ENCODE measurements around the gene MSI2.

The MSI2 gene

GRCh38 chr17:57456622-57457021 lies 200.3 kb downstream of the MSI2 start:
- peaks cover 30% of the 10 kb centered on the region; the same call in 1 of the 2 replicates for H3K36me3 ChIP-seq (ENCODE audit: insufficient read depth, low read length)
- peaks cover 34% of the 10 kb centered on the region for H3F3A ChIP-seq (ENCODE audit: low read depth)
- no peaks in the 10 kb centered on the region for H3K9me3 ChIP-seq (ENCODE audit: insufficient read depth, low read depth, low read length)
- peaks cover 77% of the 10 kb centered on the region for H3K79me2 ChIP-seq (ENCODE audit: insufficient read depth, low read length)
- H3K9me2 ChIP-seq (replicated peaks; ENCODE audit: low read depth, low read length): no peaks in the 10 kb centered on the region
- peak overlapping the region; percentile 70 for H3K4me2 ChIP-seq (ENCODE audit: low read depth, low read length, poor library complexity, severe bottlenecking)
- no peaks in the 10 kb centered on the region for H4K20me1 ChIP-seq (ENCODE audit: insufficient read depth, low read length, poor library complexity, severe bottlenecking)
- H3K9ac ChIP-seq (ENCODE audit: low read depth, low read length, poor library complexity, severe bottlenecking): peak overlapping the region; percentile 92
- TF ChIP-seq, protein P1, sequence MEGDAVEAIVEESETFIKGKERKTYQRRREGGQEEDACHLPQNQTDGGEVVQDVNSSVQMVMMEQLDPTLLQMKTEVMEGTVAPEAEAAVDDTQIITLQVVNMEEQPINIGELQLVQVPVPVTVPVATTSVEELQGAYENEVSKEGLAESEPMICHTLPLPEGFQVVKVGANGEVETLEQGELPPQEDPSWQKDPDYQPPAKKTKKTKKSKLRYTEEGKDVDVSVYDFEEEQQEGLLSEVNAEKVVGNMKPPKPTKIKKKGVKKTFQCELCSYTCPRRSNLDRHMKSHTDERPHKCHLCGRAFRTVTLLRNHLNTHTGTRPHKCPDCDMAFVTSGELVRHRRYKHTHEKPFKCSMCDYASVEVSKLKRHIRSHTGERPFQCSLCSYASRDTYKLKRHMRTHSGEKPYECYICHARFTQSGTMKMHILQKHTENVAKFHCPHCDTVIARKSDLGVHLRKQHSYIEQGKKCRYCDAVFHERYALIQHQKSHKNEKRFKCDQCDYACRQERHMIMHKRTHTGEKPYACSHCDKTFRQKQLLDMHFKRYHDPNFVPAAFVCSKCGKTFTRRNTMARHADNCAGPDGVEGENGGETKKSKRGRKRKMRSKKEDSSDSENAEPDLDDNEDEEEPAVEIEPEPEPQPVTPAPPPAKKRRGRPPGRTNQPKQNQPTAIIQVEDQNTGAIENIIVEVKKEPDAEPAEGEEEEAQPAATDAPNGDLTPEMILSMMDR (conservative IDR thresholded peaks at IDR 0.05; ENCODE audit: low read length): no peak
- no peak for TF ChIP-seq EZH2phosphoT487 (IDR thresholded peaks at IDR 0.05; ENCODE audit: borderline replicate concordance)
- no peak overlapping the region for H2AFZ ChIP-seq (ENCODE audit: low read length)
- peak overlapping the region; percentile 64 for H3K4me3 ChIP-seq (ENCODE audit: low read length, poor library complexity, severe bottlenecking)
- H3K27me3 ChIP-seq (ENCODE audit: insufficient read depth, low read length, poor library complexity, severe bottlenecking): no peaks in the 10 kb centered on the region
- H3K4me1 ChIP-seq (ENCODE audit: insufficient read depth, low read length, poor library complexity, severe bottlenecking): peaks cover 87% of the 10 kb centered on the region

DNA sequence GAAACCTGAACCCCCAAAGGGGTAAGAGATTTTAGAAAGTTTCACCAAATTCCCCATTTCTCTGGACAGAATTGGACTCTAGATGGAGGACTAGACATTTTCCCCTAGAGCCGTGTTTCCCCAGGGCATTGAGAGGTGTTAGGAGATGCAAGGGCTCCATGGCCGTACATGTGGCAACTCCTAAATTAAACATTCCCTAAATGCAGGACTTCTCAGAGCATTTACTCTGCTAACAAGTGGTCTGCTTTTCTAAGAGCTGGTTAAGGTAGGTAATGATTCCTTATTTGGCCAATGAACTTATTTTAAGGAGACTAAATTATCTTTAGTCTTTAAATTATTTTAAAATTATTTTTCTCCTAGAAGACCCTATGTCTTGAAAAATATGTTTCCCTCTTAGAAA lies 200.9 kb downstream of the MSI2 start:
- Histone ChIP-seq H3K27me3 (ENCODE audit: insufficient read depth, low read length, poor library complexity, severe bottlenecking) (no peaks in the 10 kb centered on the region), H3K9ac (ENCODE audit: low read depth, low read length, poor library complexity, severe bottlenecking) (peak overlapping the region; percentile 92), H3K4me3 (ENCODE audit: low read length, poor library complexity, severe bottlenecking) (peak overlapping the region; percentile 64), H3K9me2 (replicated peaks; ENCODE audit: low read depth, low read length) (no peaks in the 10 kb centered on the region), H3K9me3 (ENCODE audit: insufficient read depth, low read depth, low read length) (no peaks in the 10 kb centered on the region), H3K36me3 (ENCODE audit: insufficient read depth, low read length) (peaks cover 24% of the 10 kb centered on the region; the same call in 1 of the 2 replicates), H3K79me2 (ENCODE audit: insufficient read depth, low read length) (peaks cover 77% of the 10 kb centered on the region), H3K4me1 (ENCODE audit: insufficient read depth, low read length, poor library complexity, severe bottlenecking) (peaks cover 87% of the 10 kb centered on the region), H2AFZ (ENCODE audit: low read length) (no peak overlapping the region), H4K20me1 (ENCODE audit: insufficient read depth, low read length, poor library complexity, severe bottlenecking) (no peaks in the 10 kb centered on the region), H3F3A (ENCODE audit: low read depth) (peaks cover 34% of the 10 kb centered on the region), H3K4me2 (ENCODE audit: low read depth, low read length, poor library complexity, severe bottlenecking) (peak overlapping the region; percentile 70)
- TF ChIP-seq, protein P1 (conservative IDR thresholded peaks at IDR 0.05; ENCODE audit: low read length): no peak
- TF ChIP-seq EZH2phosphoT487 (IDR thresholded peaks at IDR 0.05; ENCODE audit: borderline replicate concordance): no peak

DNA sequence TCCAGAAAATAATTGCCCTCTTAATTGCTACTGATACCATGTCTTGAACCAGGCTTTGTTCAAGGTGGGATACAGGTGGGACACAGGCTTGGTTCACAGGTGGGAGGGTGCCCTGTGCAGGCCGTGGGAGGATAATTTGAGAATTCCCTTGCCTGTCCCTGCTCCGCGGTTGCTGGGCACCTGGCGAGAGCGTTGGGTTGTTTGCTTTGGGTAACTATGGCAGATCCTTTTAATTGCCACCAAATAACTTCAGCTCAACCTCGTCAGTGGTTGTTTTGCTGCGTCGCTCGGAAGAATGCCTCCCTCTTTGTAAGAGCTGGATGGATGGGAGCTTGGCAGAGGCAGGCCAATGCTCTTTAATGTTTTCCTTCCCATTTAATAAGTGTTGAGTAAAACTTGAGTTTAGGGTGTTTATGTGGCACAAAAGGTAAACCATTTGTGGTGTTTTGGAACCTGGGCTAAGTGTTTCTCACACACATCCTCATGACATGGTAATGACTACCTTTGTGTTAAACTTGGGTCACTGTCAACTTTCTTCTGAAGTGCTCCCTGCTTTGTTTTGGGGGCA lies 202.5 kb downstream of the MSI2 start:
- Histone ChIP-seq H3K9me3 (ENCODE audit: insufficient read depth, low read depth, low read length) (no peaks in the 10 kb centered on the region), H3F3A (ENCODE audit: low read depth) (peaks cover 28% of the 10 kb centered on the region), H3K9ac (ENCODE audit: low read depth, low read length, poor library complexity, severe bottlenecking) (peak overlapping the region; percentile 68), H3K9me2 (replicated peaks; ENCODE audit: low read depth, low read length) (no peaks in the 10 kb centered on the region), H3K4me2 (ENCODE audit: low read depth, low read length, poor library complexity, severe bottlenecking) (peak overlapping the region; percentile 70), H4K20me1 (ENCODE audit: insufficient read depth, low read length, poor library complexity, severe bottlenecking) (no peaks in the 10 kb centered on the region), H3K4me1 (ENCODE audit: insufficient read depth, low read length, poor library complexity, severe bottlenecking) (peaks cover 86% of the 10 kb centered on the region), H3K79me2 (ENCODE audit: insufficient read depth, low read length) (peaks cover 77% of the 10 kb centered on the region), H2AFZ (ENCODE audit: low read length) (no peak overlapping the region), H3K4me3 (ENCODE audit: low read length, poor library complexity, severe bottlenecking) (peak overlapping the region; percentile 63), H3K36me3 (ENCODE audit: insufficient read depth, low read length) (peaks cover 16% of the 10 kb centered on the region; the same call in 1 of the 2 replicates), H3K27me3 (ENCODE audit: insufficient read depth, low read length, poor library complexity, severe bottlenecking) (no peaks in the 10 kb centered on the region)
- TF ChIP-seq, protein P1 (conservative IDR thresholded peaks at IDR 0.05; ENCODE audit: low read length): no peak
- no peak for TF ChIP-seq EZH2phosphoT487 (IDR thresholded peaks at IDR 0.05; ENCODE audit: borderline replicate concordance)
